GM12878 (cell line): ENCODE results near the gene SMG6. TPM values are rescaled to one million over a fixed set of nuclear protein-coding genes. Genes with fewer than 3 reads are reported as not detected.

Source experiments
- BRCA1 ChIP-seq: IDR thresholded peaks from 2 replicates; pipeline ENCODE4 v1.6.1; 2011; ENCODE audit warnings: low read depth, low read length, improper control_type of control experiment
- CBFB ChIP-seq: IDR thresholded peaks from 2 replicates; pipeline ENCODE4 v1.6.1; 2016; ENCODE audit warnings: antibody characterized with exemption, low read depth
- CEBPB ChIP-seq, 2 experiments: fragments of 150-350 bp in 1 of 2; IDR thresholded peaks; 2 replicates each; pipeline ENCODE4 v1.6.1; 2012 to 2014; ENCODE audit warnings: low read depth in 2 of 2, low read length in 2 of 2, borderline replicate concordance in 1 of 2, inconsistent platforms in 1 of 2
- EGR1 ChIP-seq, 2 experiments: IDR thresholded peaks; 1 replicate in 1 of 2; 2 replicates in 1 of 2; pipeline ENCODE4 v1.6.1; 2011 to 2012; ENCODE audit warnings: low read depth in 2 of 2, low read length in 2 of 2, borderline replicate concordance in 1 of 2, mild to moderate bottlenecking in 1 of 2, moderate library complexity in 1 of 2
- GATAD2B ChIP-seq: fragments of 450-650 bp; conservative IDR thresholded peaks from 2 replicates; pipeline ENCODE4 v1.6.1; 2017; ENCODE audit warnings: low read depth, mild to moderate bottlenecking, moderate library complexity
- HDAC2 ChIP-seq: fragments of 200-600 bp; sonication (generic); IDR thresholded peaks from 2 replicates; pipeline ENCODE4 v1.6.1; 2017
- HDGF ChIP-seq: fragments of 450-650 bp; IDR thresholded peaks from 2 replicates; pipeline ENCODE4 v1.6.1; 2016; ENCODE audit warnings: antibody characterized with exemption
- IKZF2 ChIP-seq, 2 experiments: fragments of 450-650 bp; IDR thresholded peaks; 2 replicates each; pipeline ENCODE4 v1.6.1; 2017; ENCODE audit warnings: mild to moderate bottlenecking in 2 of 2, moderate library complexity in 2 of 2
- MEF2B ChIP-seq: fragments of 450-650 bp; IDR thresholded peaks from 2 replicates; pipeline ENCODE4 v1.6.1; 2018; ENCODE audit warnings: mild to moderate bottlenecking, moderate library complexity; ENCODE audit not compliant: partially characterized antibody, poor library complexity, severe bottlenecking
- MTA2 ChIP-seq: fragments of 450-650 bp; IDR thresholded peaks from 2 replicates; pipeline ENCODE4 v1.6.1; 2016; ENCODE audit warnings: low read depth, mild to moderate bottlenecking, moderate library complexity
- NBN ChIP-seq: fragments of 450-650 bp; IDR thresholded peaks from 2 replicates; pipeline ENCODE4 v1.6.1; 2016
- PAX5 ChIP-seq: IDR thresholded peaks from 2 replicates; pipeline ENCODE4 v1.6.1; 2011; ENCODE audit warnings: low read depth, low read length, borderline replicate concordance
- POU2F2 ChIP-seq: IDR thresholded peaks from 3 replicates; pipeline ENCODE4 v1.6.1; 2011; ENCODE audit warnings: low read depth, mild to moderate bottlenecking, low read length, borderline replicate concordance
- RAD21 ChIP-seq: IDR thresholded peaks from 2 replicates; pipeline ENCODE4 v1.6.1; 2011; ENCODE audit warnings: mild to moderate bottlenecking, low read depth, low read length, moderate library complexity; ENCODE audit not compliant: insufficient read depth
- SIX5 ChIP-seq: IDR thresholded peaks from 2 replicates; pipeline ENCODE4 v1.6.1; 2011; ENCODE audit warnings: mild to moderate bottlenecking, low read depth, low read length, moderate library complexity; ENCODE audit not compliant: severe bottlenecking
- SMAD5 ChIP-seq: IDR thresholded peaks from 2 replicates; pipeline ENCODE4 v1.6.1; 2016; ENCODE audit warnings: antibody characterized with exemption, low read depth
- SMARCA5 ChIP-seq: fragments of 450-650 bp; IDR thresholded peaks from 2 replicates; pipeline ENCODE4 v1.6.1; 2017; ENCODE audit warnings: mild to moderate bottlenecking
- STAT1 ChIP-seq: fragments of 450-650 bp; conservative IDR thresholded peaks from 2 replicates; pipeline ENCODE4 v1.6.1; 2014; ENCODE audit warnings: antibody characterized with exemption, mild to moderate bottlenecking
- TCF12 ChIP-seq: IDR thresholded peaks from 2 replicates; pipeline ENCODE4 v1.6.1; 2011; ENCODE audit warnings: low read depth, mild to moderate bottlenecking, low read length
- ZNF384 ChIP-seq: IDR thresholded peaks from 2 replicates; pipeline ENCODE4 v1.6.1; 2012; ENCODE audit warnings: low read depth, mild to moderate bottlenecking, low read length, improper control_type of control experiment, borderline replicate concordance
- polyA plus RNA-seq, 11 experiments: library from polyadenylated mRNA; depleted of rRNA in 4 of 11; unstranded in 6 of 11; stranded (reverse) in 5 of 11; fragments of >200 nt; fragmentation: Nextera tagmentation in 4 of 11; fragmentation: Illumina TruSeq in 1 of 11; extraction: Ambion mirVana in 4 of 11; extraction: Trizol in 1 of 11; gene quantifications; 1 replicate in 1 of 11; 2 replicates in 10 of 11; pipeline versions ENCODE4 v1.2.1 to v1.2.3, GENCODE V29; 2011 to 2016; ENCODE audit warnings: inconsistent platforms in 2 of 11, missing spikeins in 2 of 11, low read depth in 1 of 11
- total RNA-seq, 4 experiments: library from RNA; depleted of rRNA in 3 of 4; stranded (reverse); fragments of >200 nt in 3 of 4; fragmentation: Illumina TruSeq in 1 of 4; extraction: Trizol in 1 of 4; gene quantifications; 2 replicates each; pipeline versions ENCODE4 v1.2.1 to v1.2.3, GENCODE V29; 2013 to 2021
- TF ChIP-seq, protein P1 (sequence below): IDR thresholded peaks from 2 replicates; pipeline ENCODE4 v1.6.1; 2012; ENCODE audit warnings: mild to moderate bottlenecking, low read depth, low read length
- TF ChIP-seq, protein P2 (sequence below): fragments of 450-650 bp; IDR thresholded peaks from 2 replicates; pipeline ENCODE4 v1.6.1; 2017; ENCODE audit warnings: low read depth, mild to moderate bottlenecking, moderate library complexity
- TF ChIP-seq, protein P3 (sequence below): IDR thresholded peaks from 2 replicates; pipeline ENCODE4 v1.6.1; 2011; ENCODE audit warnings: low read depth, low read length, improper control_type of control experiment, borderline replicate concordance
- TF ChIP-seq, protein P4 (sequence below): fragments of 450-650 bp; IDR thresholded peaks from 2 replicates; pipeline ENCODE4 v1.6.1; 2014; ENCODE audit warnings: mild to moderate bottlenecking
- TF ChIP-seq, protein P5 (sequence below): IDR thresholded peaks from 2 replicates; pipeline ENCODE4 v1.6.1; 2011; ENCODE audit warnings: borderline replicate concordance, low read depth, mild to moderate bottlenecking, moderate library complexity, mixed read lengths, low read length; ENCODE audit not compliant: insufficient read depth; ENCODE audit errors: extremely low read length

The SMG6 gene
- total and polyA plus RNA-seq, 10 of the 15 experiments (the other 5 are each of a cell fraction or from before 2014, with no cell fraction given) = 0.58 to 28.7 (median 15.7) TPM

DNA sequence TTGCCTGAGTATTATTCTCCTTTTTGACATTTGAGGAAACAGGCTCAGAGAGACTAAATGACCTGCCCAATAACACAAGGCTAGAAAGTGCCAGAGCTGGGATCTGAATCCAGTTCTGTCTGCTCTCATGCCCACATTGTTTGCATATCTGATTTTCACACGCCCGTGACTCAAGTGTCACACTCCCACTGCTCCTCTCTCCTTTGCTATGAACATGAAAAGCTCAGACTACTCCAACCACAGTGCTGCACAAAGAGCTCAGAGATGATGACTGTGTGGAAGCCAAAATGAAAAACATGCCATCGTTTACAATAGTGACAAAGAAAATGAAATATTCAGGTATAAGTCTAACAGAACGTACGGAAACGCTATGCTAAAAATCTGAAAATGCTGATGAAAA lies 107.9 kb downstream of the SMG6 start (continued):
- TF ChIP-seq CEBPB (IDR thresholded peaks at IDR 0.05; ENCODE audit: borderline replicate concordance in 1 of 2, low read depth in 2 of 2, low read length in 2 of 2) (no peak), MEF2B (peak; percentile 33), POU2F2 (peak; percentile 99), HDGF (no peak), BRCA1 (no peak), CBFB (no peak), RAD21 (no peak), NBN (0 out of 2 replicates have a peak, but pooled peaks have one; percentile 23), SMARCA5 (no peak), IKZF2 (IDR thresholded peaks at IDR 0.05) (peak; percentile 42 to 47; a peak in 2 of 4 replicates), TCF12 (no peak), EGR1 (IDR thresholded peaks at IDR 0.05; ENCODE audit: borderline replicate concordance in 1 of 2, low read depth in 2 of 2, low read length in 2 of 2) (no peak), HDAC2 (no peak), GATAD2B (no peak), ZNF384 (no peak), PAX5 (0 out of 2 replicates have a peak, but pooled peaks have one; percentile 31), SIX5 (no peak), SMAD5 (no peak), MTA2 (0 out of 2 replicates have a peak, but pooled peaks have one; percentile 14), STAT1 (no peak)
- TF ChIP-seq, protein P1, sequence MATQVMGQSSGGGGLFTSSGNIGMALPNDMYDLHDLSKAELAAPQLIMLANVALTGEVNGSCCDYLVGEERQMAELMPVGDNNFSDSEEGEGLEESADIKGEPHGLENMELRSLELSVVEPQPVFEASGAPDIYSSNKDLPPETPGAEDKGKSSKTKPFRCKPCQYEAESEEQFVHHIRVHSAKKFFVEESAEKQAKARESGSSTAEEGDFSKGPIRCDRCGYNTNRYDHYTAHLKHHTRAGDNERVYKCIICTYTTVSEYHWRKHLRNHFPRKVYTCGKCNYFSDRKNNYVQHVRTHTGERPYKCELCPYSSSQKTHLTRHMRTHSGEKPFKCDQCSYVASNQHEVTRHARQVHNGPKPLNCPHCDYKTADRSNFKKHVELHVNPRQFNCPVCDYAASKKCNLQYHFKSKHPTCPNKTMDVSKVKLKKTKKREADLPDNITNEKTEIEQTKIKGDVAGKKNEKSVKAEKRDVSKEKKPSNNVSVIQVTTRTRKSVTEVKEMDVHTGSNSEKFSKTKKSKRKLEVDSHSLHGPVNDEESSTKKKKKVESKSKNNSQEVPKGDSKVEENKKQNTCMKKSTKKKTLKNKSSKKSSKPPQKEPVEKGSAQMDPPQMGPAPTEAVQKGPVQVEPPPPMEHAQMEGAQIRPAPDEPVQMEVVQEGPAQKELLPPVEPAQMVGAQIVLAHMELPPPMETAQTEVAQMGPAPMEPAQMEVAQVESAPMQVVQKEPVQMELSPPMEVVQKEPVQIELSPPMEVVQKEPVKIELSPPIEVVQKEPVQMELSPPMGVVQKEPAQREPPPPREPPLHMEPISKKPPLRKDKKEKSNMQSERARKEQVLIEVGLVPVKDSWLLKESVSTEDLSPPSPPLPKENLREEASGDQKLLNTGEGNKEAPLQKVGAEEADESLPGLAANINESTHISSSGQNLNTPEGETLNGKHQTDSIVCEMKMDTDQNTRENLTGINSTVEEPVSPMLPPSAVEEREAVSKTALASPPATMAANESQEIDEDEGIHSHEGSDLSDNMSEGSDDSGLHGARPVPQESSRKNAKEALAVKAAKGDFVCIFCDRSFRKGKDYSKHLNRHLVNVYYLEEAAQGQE = no peak
- TF ChIP-seq, protein P2, sequence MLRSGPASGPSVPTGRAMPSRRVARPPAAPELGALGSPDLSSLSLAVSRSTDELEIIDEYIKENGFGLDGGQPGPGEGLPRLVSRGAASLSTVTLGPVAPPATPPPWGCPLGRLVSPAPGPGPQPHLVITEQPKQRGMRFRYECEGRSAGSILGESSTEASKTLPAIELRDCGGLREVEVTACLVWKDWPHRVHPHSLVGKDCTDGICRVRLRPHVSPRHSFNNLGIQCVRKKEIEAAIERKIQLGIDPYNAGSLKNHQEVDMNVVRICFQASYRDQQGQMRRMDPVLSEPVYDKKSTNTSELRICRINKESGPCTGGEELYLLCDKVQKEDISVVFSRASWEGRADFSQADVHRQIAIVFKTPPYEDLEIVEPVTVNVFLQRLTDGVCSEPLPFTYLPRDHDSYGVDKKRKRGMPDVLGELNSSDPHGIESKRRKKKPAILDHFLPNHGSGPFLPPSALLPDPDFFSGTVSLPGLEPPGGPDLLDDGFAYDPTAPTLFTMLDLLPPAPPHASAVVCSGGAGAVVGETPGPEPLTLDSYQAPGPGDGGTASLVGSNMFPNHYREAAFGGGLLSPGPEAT = no peak
- TF ChIP-seq, protein P3, sequence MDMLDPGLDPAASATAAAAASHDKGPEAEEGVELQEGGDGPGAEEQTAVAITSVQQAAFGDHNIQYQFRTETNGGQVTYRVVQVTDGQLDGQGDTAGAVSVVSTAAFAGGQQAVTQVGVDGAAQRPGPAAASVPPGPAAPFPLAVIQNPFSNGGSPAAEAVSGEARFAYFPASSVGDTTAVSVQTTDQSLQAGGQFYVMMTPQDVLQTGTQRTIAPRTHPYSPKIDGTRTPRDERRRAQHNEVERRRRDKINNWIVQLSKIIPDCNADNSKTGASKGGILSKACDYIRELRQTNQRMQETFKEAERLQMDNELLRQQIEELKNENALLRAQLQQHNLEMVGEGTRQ = no peak
- TF ChIP-seq, protein P4, sequence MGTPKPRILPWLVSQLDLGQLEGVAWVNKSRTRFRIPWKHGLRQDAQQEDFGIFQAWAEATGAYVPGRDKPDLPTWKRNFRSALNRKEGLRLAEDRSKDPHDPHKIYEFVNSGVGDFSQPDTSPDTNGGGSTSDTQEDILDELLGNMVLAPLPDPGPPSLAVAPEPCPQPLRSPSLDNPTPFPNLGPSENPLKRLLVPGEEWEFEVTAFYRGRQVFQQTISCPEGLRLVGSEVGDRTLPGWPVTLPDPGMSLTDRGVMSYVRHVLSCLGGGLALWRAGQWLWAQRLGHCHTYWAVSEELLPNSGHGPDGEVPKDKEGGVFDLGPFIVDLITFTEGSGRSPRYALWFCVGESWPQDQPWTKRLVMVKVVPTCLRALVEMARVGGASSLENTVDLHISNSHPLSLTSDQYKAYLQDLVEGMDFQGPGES = no peak
- TF ChIP-seq, protein P5, sequence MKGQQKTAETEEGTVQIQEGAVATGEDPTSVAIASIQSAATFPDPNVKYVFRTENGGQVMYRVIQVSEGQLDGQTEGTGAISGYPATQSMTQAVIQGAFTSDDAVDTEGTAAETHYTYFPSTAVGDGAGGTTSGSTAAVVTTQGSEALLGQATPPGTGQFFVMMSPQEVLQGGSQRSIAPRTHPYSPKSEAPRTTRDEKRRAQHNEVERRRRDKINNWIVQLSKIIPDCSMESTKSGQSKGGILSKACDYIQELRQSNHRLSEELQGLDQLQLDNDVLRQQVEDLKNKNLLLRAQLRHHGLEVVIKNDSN = no peak
